B cell (primary cell): Measurements from ENCODE around the gene RFX2. TPM values are rescaled to one million over a fixed set of nuclear protein-coding genes. Genes with fewer than 3 reads are reported as not detected.

Source experiments
- ATAC-seq: fragments of 200-7000 bp; cut with Tn5 transposase; one replicate; pipeline ENCODE4 v1.10.0; 2021; ENCODE audit warnings: low read depth, mild to moderate bottlenecking, moderate number of reproducible peaks, moderate library complexity
- CTCF ChIA-PET: fragments of 350-600 bp; sonication (Branson Sonifier 250); formaldehyde crosslinking; loops from one replicate; lab custom pipeline; 2021; ENCODE audit warnings: antibody characterized with exemption, inconsistent platforms; lab: Charles Lee
- POLR2A ChIA-PET: fragments of 350-600 bp; sonication (Branson Sonifier 250); formaldehyde crosslinking; loops from one replicate; lab custom pipeline; 2021; ENCODE audit warnings: antibody characterized with exemption; lab: Charles Lee
- DNase-seq: peaks from one replicate; pipeline ENCODE4 v3.0.0; 2013
- H2AFZ ChIP-seq: 2 replicates; pipeline ENCODE4 v1.6.1; 2012; ENCODE audit warnings: mild to moderate bottlenecking, low read depth, low read length; ENCODE audit not compliant: insufficient read depth, poor library complexity, severe bottlenecking
- H3K27ac ChIP-seq, 2 donors: 1 replicate in 1 of 2; 2 replicates in 1 of 2; pipeline ENCODE4 v1.5.1; 2012 to 2013; ENCODE audit warnings: low read length in 2 of 2, mild to moderate bottlenecking in 2 of 2, moderate library complexity in 1 of 2
- H3K27me3 ChIP-seq, 4 experiments: fragments of 200-600 bp in 1 of 4; sonication (generic) in 1 of 4; replicated peaks in 1 of 4; 1 replicate in 2 of 4; 2 replicates in 2 of 4; pipeline versions ENCODE4 v1.6.1 to v1.7.0; 2013 to 2016; ENCODE audit warnings: low read length in 3 of 4, mild to moderate bottlenecking in 2 of 4, mixed read lengths in 1 of 4, moderate library complexity in 1 of 4; ENCODE audit not compliant: insufficient read depth in 4 of 4, control insufficient read depth in 3 of 4; ENCODE audit errors: control extremely low read depth in 1 of 4
- H3K36me3 ChIP-seq, 2 experiments: replicated peaks in 1 of 2; 1 replicate in 1 of 2; 2 replicates in 1 of 2; pipeline versions ENCODE4 v1.6.1 to v1.7.1; 2013; ENCODE audit warnings: low read length in 1 of 2; ENCODE audit not compliant: insufficient read depth in 2 of 2, control insufficient read depth in 1 of 2; ENCODE audit errors: control extremely low read depth in 1 of 2, extremely low read depth in 1 of 2
- H3K4me1 ChIP-seq, 2 donors: fragments of 200-600 bp in 1 of 2; sonication (generic) in 1 of 2; 1 replicate in 1 of 2; 2 replicates in 1 of 2; pipeline versions ENCODE4 v1.5.1 to v1.6.1; 2013 to 2017; ENCODE audit warnings: low read length in 2 of 2; ENCODE audit not compliant: control insufficient read depth in 2 of 2, insufficient read depth in 2 of 2
- H3K4me2 ChIP-seq: replicated peaks from 2 replicates; pipeline ENCODE3; 2012; ENCODE audit warnings: mild to moderate bottlenecking, low read depth, low read length; ENCODE audit not compliant: poor library complexity, severe bottlenecking
- H3K4me3 ChIP-seq, 5 experiments: fragments of 200-600 bp in 1 of 5; sonication (generic) in 1 of 5; 1 replicate in 3 of 5; 2 replicates in 2 of 5; pipeline versions ENCODE4 v1.5.1 to v1.7.0; 2011 to 2016; ENCODE audit warnings: low read length in 4 of 5, mild to moderate bottlenecking in 4 of 5, low read depth in 2 of 5, control low read depth in 1 of 5, moderate library complexity in 1 of 5; ENCODE audit not compliant: insufficient read depth in 1 of 5; ENCODE audit errors: control extremely low read depth in 1 of 5, extremely low read depth in 1 of 5
- H3K79me2 ChIP-seq: fragments of 200-600 bp; sonication (generic); one replicate; pipeline ENCODE4 v1.6.0; 2016; ENCODE audit warnings: low read length; ENCODE audit not compliant: control insufficient read depth, insufficient read depth
- H3K9ac ChIP-seq: fragments of 200-600 bp; sonication (generic); 2 replicates; pipeline ENCODE4 v1.6.1; 2017; ENCODE audit warnings: mild to moderate bottlenecking, low read length, moderate library complexity
- H3K9me3 ChIP-seq, 3 donors: one replicate each; pipeline versions ENCODE4 v1.6.1 to v1.7.1; 2013; ENCODE audit warnings: low read length in 2 of 3; ENCODE audit not compliant: control insufficient read depth in 2 of 3, insufficient read depth in 1 of 3; ENCODE audit errors: control extremely low read depth in 1 of 3
- H4K20me1 ChIP-seq: 2 replicates; pipeline ENCODE4 v1.6.0; 2012; ENCODE audit warnings: mild to moderate bottlenecking, low read length; ENCODE audit not compliant: insufficient read depth, control insufficient read depth, poor library complexity, severe bottlenecking
- H3K27ac Mint-ChIP-seq: one replicate; pipeline ENCODE4 v1.8.0; 2021; ENCODE audit warnings: mixed read lengths
- H3K27me3 Mint-ChIP-seq: one replicate; pipeline ENCODE4 v1.8.0; 2021; ENCODE audit warnings: mixed read lengths
- H3K4me1 Mint-ChIP-seq: one replicate; pipeline ENCODE4 v1.8.0; 2021; ENCODE audit warnings: mixed read lengths
- H3K4me3 Mint-ChIP-seq: one replicate; pipeline ENCODE4 v1.8.0; 2021; ENCODE audit warnings: mixed read lengths
- H3K9me3 Mint-ChIP-seq: one replicate; pipeline ENCODE4 v1.8.0; 2022; ENCODE audit warnings: mixed read lengths; ENCODE audit not compliant: insufficient read depth
- EZH2 ChIP-seq: IDR thresholded peaks from 2 replicates; pipeline ENCODE4 v1.6.1; 2012; ENCODE audit warnings: borderline replicate concordance, low read depth, mild to moderate bottlenecking, moderate library complexity, low read length; ENCODE audit not compliant: insufficient read depth, poor library complexity, severe bottlenecking
- WGBS: methylation state at CpG from one replicate; pipeline ENCODE4 v1.1.5; 2013; ENCODE audit warnings: missing lambda C conversion rate; ENCODE audit not compliant: insufficient coverage; 5-methylcytosine and 5-hydroxymethylcytosine counted together
- intact Hi-C: fragments of 100-400 bp; cut with micrococcal nuclease; formaldehyde crosslinking; loops from one replicate; pipeline ENCODE4 v1.10.0; 2022
- polyA plus RNA-seq: library from polyadenylated mRNA; depleted of rRNA; stranded (reverse); fragments of >200 nt; gene quantifications from 2 replicates; pipeline ENCODE4 v1.2.3, GENCODE V29; 2012
- total RNA-seq, 2 donors: library from RNA; stranded (reverse); fragments of 120-200 nt in 1 of 2; gene quantifications; 1 replicate in 1 of 2; 2 replicates in 1 of 2; pipeline versions ENCODE4 v1.2.3 to v1.2.4, GENCODE V29; 2013 to 2022
- TF ChIP-seq, protein P1 (sequence below): fragments of 200-600 bp; IDR thresholded peaks from one replicate; pipeline ENCODE4 v1.8.0; 2022; ENCODE audit warnings: antibody characterized with exemption, mild to moderate bottlenecking

The RFX2 gene
- total and polyA plus RNA-seq, 2 donors (not counting 1 experiment from before 2014, with no cell fraction given): 7.1 to 8.6 TPM

DNA sequence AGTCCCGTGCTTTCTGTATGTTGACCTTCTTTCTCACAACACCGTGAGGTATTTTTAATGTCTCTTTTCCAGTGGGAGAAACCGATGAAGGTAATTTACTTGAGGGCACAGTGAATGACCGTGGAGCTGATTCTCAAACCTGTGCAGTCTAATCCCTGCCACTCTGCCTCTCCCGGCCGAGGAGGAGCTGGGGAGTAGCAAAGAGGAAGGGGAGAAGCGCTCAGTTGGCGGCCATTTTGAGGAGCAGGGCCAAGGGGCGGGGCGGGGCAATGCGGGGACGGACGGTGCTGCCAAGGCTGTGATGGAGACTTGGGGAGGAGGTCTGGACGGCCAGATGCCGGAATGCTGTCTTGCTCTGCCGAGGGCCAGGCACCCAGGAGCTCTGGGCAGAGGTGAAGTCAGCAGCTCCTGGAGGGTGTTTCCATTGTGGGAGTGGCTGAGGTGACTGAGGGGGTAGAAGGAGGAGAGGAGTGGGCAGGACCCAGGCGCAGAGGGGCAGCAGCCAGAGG lies 120.0 kb downstream of the RFX2 start:
- Mint-ChIP-seq H3K27me3 (no peaks in the 10 kb centered on the region), H3K4me3 (peak overlapping the region; percentile 79), H3K4me1 (peaks cover 29% of the 10 kb centered on the region), H3K27ac (peak overlapping the region; percentile 72), H3K9me3 (no peaks in the 10 kb centered on the region)
- ATAC-seq (peak; percentile 53), DNase-seq (no peak)
- H2AFZ ChIP-seq: no peak overlapping the region
- 65% methylated on average over 8 of the region's 17 CpGs for WGBS
- no peak overlapping the region for H3K4me2 ChIP-seq
- H3K4me1 ChIP-seq: peaks cover 0 to 26% of the 10 kb centered on the region in 2 donors
- H4K20me1 ChIP-seq: no peaks in the 10 kb centered on the region
- TF ChIP-seq, protein P1, sequence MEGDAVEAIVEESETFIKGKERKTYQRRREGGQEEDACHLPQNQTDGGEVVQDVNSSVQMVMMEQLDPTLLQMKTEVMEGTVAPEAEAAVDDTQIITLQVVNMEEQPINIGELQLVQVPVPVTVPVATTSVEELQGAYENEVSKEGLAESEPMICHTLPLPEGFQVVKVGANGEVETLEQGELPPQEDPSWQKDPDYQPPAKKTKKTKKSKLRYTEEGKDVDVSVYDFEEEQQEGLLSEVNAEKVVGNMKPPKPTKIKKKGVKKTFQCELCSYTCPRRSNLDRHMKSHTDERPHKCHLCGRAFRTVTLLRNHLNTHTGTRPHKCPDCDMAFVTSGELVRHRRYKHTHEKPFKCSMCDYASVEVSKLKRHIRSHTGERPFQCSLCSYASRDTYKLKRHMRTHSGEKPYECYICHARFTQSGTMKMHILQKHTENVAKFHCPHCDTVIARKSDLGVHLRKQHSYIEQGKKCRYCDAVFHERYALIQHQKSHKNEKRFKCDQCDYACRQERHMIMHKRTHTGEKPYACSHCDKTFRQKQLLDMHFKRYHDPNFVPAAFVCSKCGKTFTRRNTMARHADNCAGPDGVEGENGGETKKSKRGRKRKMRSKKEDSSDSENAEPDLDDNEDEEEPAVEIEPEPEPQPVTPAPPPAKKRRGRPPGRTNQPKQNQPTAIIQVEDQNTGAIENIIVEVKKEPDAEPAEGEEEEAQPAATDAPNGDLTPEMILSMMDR: no peak
- TF ChIP-seq EZH2: no peak
- peaks cover 0 to 9% (median 0%) of the 10 kb centered on the region in 3 donors for H3K9me3 ChIP-seq
- H3K79me2 ChIP-seq: no peaks in the 10 kb centered on the region
- no peaks in the 10 kb centered on the region for H3K36me3 ChIP-seq
- ChIA-PET CTCF (interaction anchor here (2.0 to 8.7 kb wide), 5 partner anchors 11 to 136 kb away, joined by 4 to 51 read pairs (median 35); partner anchors contain the start of gene RANBP3), POLR2A (interaction anchor here (1.3 kb wide), 1 partner anchor 11 kb away, joined by 4 read pairs; no protein-coding TSS in a partner anchor)
- H3K27ac ChIP-seq: no peak overlapping the region
- intact Hi-C loops: no loop called here
- no peak overlapping the region for H3K4me3 ChIP-seq
- no peak overlapping the region for H3K9ac ChIP-seq
- H3K27me3 ChIP-seq: no peaks in the 10 kb centered on the region

DNA sequence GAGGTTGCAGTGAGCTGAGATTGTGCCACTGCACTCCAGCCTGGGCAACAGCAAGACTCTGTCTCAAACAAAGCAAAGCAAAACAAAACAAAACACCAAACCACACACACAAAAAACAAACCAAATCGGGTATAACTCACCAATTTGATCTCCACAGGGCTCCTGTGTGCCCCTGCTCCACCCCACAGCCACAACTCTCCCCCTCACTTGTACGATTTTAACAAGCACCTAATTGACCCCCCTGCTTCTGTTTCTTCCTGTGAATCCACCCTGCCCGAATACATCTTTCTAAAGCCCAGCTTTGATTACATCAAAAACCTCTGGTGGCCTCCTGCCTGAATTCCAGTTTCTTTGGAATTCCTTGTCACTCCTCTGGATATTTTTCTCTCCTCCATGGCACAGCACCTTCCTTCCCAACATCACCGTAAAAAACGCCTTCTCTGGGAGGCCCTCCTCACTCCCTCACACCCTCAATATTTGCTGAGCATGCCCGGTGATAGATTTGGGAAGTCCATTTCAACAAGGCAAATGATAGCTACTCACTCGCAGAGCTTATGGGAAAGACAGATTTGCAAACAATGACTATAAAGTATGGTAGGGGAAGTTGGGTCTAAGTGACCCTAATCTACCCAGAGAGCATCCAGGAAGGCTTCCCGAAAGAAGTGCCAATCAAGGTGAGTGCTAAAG lies 120.8 kb downstream of the RFX2 start:
- H3K9me3 Mint-ChIP-seq: no peaks in the 10 kb centered on the region
- no peak overlapping the region for H3K27ac Mint-ChIP-seq
- WGBS: 85% methylated on average over 7 of the region's 8 CpGs
- no peak overlapping the region for H3K9ac ChIP-seq
- H3K4me3 ChIP-seq: no peak overlapping the region
- no peak overlapping the region for H3K4me2 ChIP-seq
- intact Hi-C loops: no loop called here
- no peaks in the 10 kb centered on the region for H3K36me3 ChIP-seq
- H3K4me3 Mint-ChIP-seq: peak overlapping the region; percentile 2
- no peak for ATAC-seq
- H3K4me1 ChIP-seq: peaks cover 0 to 26% of the 10 kb centered on the region in 2 donors
- no peak overlapping the region for H2AFZ ChIP-seq
- peaks cover 0 to 9% (median 0%) of the 10 kb centered on the region in 3 donors for H3K9me3 ChIP-seq
- H3K4me1 Mint-ChIP-seq: peaks cover 29% of the 10 kb centered on the region
- no peaks in the 10 kb centered on the region for H3K27me3 Mint-ChIP-seq
- no peaks in the 10 kb centered on the region for H3K79me2 ChIP-seq
- DNase-seq: no peak
- ChIA-PET CTCF (interaction anchor here (0.8 to 8.7 kb wide), 9 partner anchors 10 to 137 kb away, joined by 4 to 51 read pairs (median 7); partner anchors contain the start of gene RANBP3), POLR2A (interaction anchor here (0.6 to 1.5 kb wide), 3 partner anchors 10 to 1251 kb away, joined by 3 to 4 read pairs (median 3); partner anchors contain the start of gene RANBP3)
- no peaks in the 10 kb centered on the region for H3K27me3 ChIP-seq
- TF ChIP-seq EZH2: no peak
- TF ChIP-seq, protein P1: no peak
- H3K27ac ChIP-seq: no peak overlapping the region
- H4K20me1 ChIP-seq: no peaks in the 10 kb centered on the region
